ENCODE results near the gene TRMO.
"Not testable (repeated sequence)": the region's sequence is repeated elsewhere in the genome, so short reads cannot be mapped to it uniquely, and the experiment has no call there.

The TRMO gene, protein sequence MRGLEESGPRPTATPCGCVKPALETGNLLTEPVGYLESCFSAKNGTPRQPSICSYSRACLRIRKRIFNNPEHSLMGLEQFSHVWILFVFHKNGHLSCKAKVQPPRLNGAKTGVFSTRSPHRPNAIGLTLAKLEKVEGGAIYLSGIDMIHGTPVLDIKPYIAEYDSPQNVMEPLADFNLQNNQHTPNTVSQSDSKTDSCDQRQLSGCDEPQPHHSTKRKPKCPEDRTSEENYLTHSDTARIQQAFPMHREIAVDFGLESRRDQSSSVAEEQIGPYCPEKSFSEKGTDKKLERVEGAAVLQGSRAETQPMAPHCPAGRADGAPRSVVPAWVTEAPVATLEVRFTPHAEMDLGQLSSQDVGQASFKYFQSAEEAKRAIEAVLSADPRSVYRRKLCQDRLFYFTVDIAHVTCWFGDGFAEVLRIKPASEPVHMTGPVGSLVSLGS

DNA sequence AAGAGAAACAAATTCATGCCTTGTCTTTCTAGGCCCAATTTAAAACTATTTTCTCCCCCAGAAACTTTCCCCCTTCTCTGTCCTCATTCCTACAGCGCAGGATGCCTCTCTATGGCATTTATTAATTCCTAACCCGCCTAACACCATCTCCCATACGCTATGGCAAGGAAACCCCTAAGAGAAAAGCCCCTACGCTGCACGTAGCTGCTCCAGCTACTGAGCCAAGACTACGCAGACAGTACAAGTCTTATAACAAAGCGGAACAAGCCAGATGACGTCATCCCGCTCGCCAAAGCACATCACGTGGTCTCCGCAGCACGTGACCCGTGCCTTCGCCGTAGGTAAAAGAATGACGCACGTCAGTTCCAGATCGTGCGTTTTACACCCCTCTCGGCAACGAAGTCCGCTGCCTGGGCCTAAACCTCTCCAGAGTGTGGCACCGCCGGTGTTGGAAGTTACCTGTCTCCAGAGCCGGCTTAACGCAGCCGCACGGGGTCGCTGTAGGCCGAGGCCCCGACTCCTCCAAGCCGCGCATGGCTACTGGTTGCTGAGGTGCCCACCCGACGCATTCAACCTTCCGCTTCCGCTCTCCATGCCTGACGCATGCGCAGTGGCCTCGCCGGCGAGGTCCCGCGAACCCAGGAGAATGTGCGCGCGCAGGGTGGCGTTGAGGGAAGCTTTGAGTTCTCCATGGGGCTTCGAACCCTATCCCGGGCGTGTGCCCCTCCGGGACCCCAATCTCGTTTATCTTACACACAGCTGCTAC lies at the start of gene TRMO:
Gene TRMO, minus strand, starts transcription at position 542 of the 766 bp plus-strand sequence. Its CDS starts 7 bp downstream, at position 535.
- DNase-seq (ENCODE audit: low read depth) = peak; percentile 97

DNA sequence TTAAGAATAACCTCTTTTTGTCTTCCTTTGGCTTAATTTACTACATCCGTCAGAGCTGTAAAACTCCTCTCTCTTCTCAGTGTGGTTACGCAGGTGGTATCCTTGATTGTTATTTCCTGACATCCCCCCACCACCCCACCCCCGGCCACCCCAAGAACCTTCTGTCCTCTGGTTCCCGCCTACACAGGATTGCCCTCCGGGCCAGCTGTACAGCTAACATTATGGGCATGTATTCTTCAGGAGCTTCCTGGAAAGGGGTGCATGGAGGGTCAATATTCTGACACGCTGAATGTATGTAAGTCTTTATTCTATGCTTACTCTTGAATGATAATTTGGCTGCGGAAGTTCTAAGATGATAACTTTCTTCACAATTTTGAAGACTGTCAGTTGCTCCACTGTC lies 47.9 kb upstream of the TRMO start:
- DNase-seq (ENCODE audit: low read depth) = no peak

DNA sequence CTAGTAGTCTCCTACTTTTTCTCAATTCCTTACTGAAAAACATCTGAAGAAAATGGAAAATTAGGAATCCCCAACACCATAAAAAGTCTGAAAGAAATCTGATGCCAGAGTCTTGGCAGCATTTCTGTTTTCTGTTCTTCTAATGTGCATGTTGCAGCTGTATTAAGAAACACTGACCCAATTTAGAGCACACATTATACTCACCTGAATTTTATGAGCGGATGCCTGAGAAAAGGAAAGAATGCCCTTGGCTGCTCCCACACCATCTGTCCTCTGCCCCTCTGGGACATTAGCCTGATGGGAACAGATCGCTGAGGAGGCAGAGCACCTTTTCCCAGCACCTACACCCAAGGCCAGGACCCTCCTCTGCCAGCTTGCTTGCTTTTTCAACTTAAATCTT lies 46.7 kb upstream of the TRMO start:
- no peak for DNase-seq (ENCODE audit: low read depth)

DNA sequence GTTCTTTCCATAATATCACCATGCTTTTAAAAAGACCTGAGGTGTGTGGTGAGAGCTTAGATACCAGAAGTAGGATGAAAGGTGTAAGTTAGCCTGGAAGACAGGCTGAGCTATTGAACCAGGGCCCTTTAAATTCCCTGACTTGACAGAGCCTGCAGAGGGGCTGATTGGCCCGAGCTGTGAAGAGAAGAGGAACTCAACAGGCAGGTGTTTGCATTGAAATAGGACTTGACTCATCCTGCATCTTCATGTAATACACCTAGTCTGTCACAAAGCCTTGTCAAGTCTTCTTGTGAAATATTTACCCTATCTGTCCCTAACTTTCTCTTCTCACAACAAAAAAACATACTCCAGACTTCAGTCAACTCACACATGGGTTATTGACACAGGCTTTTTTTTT lies 44.2 kb upstream of the TRMO start:
- DNase-seq (ENCODE audit: low read depth) = no peak

DNA sequence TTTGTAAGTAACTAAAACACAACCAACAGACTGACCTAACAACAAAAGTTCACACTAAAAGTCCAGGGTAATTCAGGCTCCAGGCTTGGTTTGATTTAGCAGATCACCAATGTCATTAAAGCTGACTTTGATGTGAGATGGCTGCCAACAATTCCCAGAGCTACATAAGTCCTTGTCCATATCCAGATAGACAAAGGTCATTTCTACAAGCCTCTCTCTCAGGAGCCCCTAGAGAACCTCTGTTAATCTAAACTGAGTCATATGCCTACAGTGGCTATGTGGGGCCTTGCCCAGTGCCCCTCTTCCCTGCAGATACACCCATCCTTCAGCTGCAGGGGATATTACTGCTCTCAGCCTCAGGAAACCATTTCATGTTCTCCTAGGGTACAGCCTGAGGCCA lies 42.6 kb upstream of the TRMO start:
- DNase-seq (ENCODE audit: low read depth) = no peak

DNA sequence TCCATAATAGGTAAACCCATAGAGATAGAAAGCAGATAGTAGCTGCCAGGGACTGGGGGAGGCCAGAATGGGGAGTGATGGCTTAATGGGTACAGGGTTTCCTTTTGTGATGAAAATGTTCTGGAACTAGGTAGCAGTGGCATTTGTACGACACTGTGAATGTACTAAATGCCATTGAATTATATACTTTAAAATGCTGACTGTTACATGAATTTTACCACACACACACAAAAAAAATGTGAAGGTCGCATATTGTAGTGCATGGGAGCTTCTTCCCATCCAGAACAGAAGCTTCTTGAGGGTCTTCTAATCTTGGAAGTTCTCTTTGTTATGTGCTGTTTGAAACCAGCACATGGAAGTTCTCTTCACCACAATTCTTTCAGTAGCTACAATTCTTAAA lies 40.9 kb upstream of the TRMO start:
- DNase-seq (ENCODE audit: low read depth) = no peak

DNA sequence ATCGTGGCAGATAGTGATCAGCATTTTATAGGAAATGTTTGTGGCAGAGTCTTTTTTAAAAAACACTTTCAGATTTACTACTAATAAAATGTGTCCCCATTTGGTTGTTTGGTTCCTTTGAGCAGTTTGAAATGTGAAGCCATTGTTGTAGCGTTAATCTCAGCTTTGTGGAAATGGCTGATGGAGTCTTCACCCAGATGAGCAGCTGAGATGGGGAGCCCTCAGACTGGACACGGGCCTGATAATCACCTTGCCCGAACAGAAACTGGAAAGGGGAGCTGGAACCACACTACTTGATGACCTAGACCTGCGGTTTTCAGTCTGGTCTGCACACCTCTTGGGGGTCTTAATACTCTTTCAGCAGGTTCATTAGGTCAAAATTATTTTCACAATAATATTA lies 40.3 kb upstream of the TRMO start:
- DNase-seq (ENCODE audit: low read depth) = no peak

DNA sequence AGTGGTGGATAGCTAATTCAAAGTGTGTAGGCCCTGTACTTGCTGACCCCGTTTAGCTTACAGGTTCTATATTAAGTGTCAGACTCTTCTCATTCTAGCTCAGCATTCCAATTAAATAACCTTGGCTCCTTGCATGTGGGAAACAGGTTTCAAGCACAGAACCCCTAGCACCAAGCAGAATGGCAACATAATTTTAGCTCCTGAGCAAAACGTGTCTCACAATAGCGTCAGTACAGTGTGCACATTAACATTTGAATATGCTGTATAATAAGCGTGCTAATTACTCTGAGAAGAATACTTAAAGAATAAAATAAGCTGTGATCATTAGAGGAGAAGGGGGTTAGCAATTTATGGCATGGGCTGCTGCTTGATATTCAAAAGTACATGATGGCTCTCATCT lies 39.8 kb upstream of the TRMO start:
- no peak for DNase-seq (ENCODE audit: low read depth)

DNA sequence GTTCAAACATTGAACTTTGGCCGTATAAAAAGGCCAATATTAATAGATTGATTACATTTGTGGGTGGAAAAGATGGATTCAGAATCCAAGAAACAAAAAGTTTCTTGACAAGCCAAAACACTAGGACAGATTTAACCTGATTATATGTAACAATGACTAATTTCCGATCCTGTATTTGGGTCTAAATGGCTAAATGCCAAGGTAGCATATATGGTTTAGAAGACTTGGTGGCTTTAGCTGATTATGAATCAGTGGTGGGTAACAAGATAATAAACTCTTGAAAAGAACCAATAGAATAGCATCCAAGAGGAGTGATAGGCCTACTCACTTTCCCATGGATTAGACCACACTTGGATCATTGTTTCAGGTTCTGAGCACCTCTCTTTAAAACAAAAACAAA lies 39.1 kb upstream of the TRMO start:
- no peak for DNase-seq (ENCODE audit: low read depth)

DNA sequence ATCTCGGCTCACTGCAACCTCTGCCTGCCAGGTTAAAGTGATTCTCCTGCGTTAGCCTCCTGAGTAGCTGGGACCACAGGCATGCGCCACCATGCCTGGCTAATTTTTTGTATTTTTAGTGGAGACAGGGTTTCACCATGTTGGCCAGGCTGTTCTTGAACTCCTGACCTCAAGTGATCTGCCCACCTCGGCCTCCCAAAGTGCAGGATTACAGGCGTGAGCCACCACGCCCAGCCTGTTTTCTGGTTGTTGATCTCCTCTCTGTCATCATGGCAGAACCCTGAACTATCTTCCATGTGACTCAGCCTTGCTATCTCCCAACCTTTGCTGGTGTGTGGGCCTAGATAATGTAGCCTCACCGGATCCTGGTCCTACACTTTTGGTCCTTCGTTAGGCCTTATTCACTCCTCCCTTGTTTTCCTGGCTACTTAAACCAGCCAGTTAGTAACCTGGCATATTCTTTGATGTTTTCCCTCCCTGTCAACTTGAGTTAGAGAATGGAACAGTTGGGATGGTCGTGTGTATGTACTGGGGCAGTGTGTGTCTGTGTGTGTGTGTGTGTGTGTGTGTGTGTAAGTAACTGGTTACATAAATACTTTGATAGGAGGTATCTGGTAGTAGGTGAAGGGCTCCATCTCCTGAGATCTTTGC lies 38.5 kb upstream of the TRMO start:
- DNase-seq (ENCODE audit: low read depth) = not testable (repeated sequence)

DNA sequence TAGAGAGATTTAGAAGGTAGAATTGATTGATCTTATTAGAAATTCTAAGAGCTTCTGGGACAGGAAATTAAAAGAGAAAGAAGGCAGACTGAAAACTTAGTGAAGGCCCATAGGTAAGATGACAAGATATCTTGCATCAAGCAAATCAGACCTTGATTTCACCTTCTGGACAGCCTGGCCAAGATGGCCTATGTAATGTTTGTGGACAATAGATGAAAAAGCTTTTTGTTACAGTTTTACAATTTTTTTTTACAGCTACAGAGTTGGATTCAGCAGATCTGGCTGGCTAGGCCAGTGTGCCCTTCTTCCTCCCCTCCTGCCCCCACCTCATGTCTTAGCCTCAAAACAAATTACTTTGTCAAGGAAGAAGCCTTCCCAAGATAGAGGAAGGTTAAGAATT lies 37.3 kb upstream of the TRMO start:
- DNase-seq (ENCODE audit: low read depth) = no peak

DNA sequence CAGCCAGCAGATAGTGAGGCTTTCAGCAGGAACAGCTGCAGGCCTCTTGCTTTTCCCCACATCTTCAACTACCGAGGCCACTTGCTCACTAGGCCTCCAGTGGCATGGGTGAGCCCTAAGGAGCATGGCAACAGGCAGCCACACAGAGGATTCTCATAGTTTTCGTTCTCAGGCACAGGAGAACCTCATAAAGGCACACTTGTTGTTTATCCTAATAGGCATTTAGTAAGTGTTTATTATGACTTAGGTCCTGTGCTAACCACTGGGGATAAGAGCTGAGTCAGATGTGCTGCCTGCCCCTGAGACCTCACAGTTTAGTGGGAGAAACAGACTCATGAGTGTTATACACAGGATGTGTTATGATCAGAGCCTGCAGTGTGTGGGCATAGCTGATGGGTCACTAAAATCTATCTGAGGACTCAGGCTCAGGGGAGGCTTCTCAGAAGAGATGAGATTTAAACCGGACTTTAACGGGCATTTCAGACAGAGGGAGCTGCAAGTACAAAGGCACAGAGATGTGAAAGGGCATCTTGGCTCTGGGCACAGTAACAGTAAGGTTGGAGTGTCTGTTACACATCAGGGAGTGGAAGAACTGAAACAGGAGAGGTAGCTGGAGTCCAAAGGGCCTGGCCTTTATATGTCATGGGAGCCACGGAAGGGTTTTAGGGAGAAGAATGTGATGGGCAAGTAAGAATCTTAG lies 36.7 kb upstream of the TRMO start:
- DNase-seq (ENCODE audit: low read depth) = no peak

DNA sequence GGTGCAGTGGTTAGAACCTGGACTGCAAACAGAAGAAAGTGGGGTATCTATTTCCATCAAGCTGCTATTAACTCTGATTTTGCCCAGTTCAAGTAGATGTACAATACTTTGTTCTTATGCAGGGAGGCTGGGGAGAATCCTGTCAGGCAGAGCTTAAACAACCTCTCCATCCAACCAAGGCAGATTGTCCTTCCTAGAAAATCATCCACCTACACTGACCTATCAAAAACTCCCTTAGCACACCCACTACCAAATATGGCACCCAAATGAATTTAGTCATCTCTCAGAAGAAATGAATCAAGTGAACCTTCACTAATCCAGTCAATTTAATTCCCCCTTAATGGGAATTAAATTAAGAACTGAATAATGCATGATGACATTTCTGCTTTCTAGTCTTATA lies 34.0 kb upstream of the TRMO start:
- no peak for DNase-seq (ENCODE audit: low read depth)

DNA sequence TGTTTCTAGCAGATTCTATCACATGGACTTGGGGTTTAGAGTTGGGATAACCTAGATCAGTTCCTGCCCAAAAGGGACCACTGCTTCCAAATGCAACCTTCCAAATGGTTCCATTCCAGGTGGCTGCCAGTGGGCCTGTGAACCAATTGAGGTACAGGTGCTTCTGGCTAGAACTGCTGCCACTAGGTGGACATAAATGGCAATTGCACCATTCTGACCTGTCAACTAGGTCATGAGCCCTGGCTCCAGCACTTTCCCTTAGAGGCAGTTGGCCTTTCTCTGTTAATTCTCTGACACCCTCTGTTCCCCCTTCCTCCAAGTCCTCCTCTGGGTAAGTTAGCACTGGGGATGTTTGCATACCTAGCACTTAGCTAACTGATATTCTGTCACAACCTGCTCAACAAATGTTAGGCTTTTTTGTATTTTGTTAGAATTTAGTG lies 32.3 kb upstream of the TRMO start:
- peak; percentile 28 for DNase-seq (ENCODE audit: low read depth)

DNA sequence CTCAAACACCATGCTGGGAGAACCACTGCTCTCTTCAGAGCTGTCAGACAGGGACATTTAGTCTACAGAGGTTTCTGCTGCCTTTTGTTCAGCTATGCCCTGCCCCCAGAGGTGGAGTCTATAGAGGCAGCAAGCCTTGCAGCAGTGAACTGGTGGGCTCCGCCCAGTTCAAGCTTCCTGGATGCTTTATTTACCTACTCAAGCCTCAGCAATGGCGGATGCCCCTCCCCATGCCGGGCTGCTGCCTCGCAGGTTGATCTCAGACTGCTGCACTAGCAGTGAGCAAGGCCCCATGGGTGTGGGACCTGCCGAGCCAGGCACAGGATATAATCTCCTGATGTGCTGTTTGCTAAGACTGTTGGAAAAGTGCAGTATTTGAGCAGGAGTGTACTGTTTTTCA lies 28.6 kb upstream of the TRMO start:
- not testable (repeated sequence) for DNase-seq (ENCODE audit: low read depth)

DNA sequence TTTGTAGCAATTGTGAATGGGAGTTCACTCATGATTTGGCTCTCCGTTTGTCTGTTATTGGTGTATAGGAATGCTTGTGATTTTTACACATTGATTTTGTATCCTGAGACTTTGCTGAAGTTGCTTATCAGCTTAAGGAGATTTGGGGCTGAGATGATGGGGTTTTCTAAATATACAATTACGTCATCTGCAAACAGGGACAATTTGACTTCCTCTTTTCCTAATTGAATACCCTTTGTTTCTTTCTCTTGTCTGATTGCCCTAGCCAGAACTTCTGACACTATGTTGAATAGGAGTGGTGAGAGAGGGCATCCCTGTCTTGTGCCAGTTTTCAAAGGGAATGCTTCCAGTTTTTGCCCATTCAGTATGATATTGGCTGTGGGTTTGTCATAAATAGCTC lies 24.8 kb upstream of the TRMO start:
- not testable (repeated sequence) for DNase-seq (ENCODE audit: low read depth)

DNA sequence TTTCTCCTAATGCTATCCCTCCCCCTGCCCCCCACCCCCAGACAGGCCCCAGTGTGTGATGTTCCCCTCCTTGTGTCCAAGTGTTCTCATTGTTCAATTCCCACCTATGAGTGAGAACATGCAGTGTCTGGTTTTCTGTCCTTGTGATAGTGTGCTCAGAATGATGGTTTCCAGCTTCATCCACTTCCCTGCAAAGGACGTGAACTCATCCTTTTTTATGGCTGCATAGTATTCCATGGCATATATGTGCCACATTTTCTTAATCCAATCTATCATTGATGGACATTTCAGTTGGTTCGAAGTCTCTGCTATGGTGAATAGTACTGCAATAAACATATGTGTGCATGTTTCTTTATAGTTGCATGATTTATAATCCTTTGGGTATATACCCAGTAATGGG lies 23.2 kb upstream of the TRMO start:
- not testable (repeated sequence) for DNase-seq (ENCODE audit: low read depth)

DNA sequence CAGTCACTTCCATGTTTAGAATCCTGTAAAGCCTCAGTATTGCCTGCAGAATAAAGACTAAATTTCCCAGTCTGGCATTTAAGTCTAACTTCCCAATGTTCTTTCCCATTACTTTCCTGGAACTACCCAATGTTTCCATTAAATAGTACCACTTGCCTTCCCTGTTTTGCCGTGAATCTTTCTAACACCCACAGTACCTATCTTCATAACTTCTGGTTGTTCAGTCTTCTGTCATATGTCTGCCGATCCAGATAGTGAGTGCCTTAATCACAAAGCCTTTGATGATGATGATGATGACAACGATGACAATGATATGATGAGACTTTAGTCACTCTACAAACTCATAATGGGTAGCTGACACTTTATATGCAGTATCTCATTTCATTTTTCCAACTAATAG lies 22.3 kb upstream of the TRMO start:
- DNase-seq (ENCODE audit: low read depth) = no peak

DNA sequence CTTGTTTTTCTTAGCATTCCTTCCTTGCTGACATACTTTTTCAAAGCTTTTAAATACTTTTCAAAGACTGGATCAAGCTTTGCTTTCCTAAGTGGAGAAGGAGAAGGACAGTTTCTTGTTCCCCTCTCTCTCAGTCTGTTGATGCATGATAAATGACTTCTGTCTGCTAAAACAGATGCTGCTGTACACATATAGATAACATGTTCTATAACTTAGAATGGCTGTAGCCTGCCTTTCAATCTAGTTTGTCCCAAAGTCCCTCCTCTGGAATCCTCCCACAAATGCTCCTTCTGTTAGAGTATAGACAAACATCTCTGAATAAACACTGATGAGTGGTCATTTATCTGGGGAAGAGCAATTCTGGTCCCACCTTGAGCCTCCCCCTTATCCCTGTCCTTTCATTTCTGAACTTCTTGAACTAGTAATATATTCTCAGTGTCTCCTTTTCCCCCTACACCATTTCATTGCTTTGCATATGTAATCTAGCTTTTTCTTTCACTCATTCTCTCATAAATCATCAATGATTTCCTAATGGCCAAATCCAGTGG lies 21.1 kb upstream of the TRMO start:
- no peak for DNase-seq (ENCODE audit: low read depth)

DNA sequence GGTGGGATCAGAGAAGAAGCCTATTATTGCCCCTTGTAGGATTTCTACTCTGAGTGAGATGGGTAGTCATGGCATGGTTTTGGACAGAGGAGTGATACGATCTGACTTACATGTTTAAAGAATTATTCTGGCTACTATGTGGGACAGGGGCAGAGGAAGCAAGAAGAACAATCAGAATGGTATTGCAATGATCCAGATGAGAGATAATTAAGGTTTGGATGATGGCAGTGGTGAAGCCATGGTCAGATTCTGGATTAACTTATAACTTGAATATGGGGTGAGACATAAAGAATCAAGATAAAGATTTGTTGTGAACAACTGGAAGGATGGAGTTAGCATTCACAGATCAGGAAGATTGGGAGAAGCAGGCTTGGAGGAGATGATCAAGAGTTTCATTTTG lies 19.0 kb upstream of the TRMO start:
- DNase-seq (ENCODE audit: low read depth) = no peak

DNA sequence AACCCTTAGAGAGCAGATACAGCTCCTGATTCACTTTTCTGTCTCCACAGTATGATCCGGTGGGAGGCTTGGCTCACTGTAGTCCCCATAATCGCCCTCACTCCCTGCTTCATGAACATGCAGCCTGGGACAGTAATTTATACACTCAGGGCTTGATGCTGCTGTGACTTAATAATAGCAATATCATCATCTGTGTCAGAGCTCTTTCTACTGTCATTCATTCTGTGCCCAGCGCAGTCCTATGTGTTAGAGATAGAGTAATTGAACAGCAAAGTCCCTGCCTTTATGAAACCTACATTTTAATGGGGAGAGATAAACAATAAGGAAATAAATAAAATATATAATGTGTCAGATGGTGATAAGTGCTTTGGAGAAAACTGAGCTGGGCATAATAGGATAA lies 18.4 kb upstream of the TRMO start:
- no peak for DNase-seq (ENCODE audit: low read depth)

DNA sequence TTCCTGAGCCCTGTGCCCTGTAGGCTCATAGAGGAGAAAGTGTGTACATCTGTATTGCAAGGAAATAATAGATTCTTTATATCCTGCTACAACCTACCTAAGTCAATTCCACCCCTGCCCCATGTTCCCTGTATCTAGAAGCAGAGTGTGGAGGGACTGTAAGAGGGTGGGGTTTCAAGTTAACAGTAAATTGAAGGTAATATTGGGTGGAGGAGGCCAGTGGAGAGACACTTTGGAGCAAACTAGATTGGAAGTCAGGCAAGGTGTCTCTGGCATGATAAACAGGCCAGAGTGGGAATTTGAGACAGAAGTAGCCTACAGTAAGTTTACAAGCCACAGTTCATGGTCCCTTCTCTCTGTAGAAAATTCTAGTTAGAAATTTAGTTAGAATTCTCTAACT lies 17.9 kb upstream of the TRMO start:
- DNase-seq (ENCODE audit: low read depth) = no peak
